K562 (cell line): ENCODE results near the gene ZNF778. TPM values are rescaled to one million over a fixed set of nuclear protein-coding genes. Genes with fewer than 3 reads are reported as not detected.

ENCODE experiments used
- CHD4 ChIP-seq: fragments of 200-600 bp; sonication (generic); IDR thresholded peaks from 3 replicates; pipeline ENCODE4 v1.6.1; 2012; ENCODE audit warnings: low read depth, mild to moderate bottlenecking, mixed read lengths, low read length, inconsistent platforms; ENCODE audit not compliant: insufficient read depth, insufficient replicate concordance, poor library complexity, severe bottlenecking
- CTBP1 ChIP-seq: fragments of 450-650 bp; IDR thresholded peaks from 2 replicates; pipeline ENCODE4 v1.6.1; 2016; ENCODE audit warnings: borderline replicate concordance
- E4F1 ChIP-seq: fragments of 250-450 bp; sonication (Bioruptor Pico); IDR thresholded peaks from 2 replicates; pipeline ENCODE4 v1.5.0; 2021; ENCODE audit warnings: mild to moderate bottlenecking, borderline replicate concordance
- FOXP1 ChIP-seq: sonication (generic); formaldehyde crosslinking; IDR thresholded peaks from 2 replicates; pipeline ENCODE4 v1.8.0; 2022; ENCODE audit warnings: mild to moderate bottlenecking, missing genetic modification reagents
- NCOA1 ChIP-seq: fragments of 450-650 bp; IDR thresholded peaks from 2 replicates; pipeline ENCODE4 v1.6.1; 2016; ENCODE audit warnings: low read depth
- OTX1 ChIP-seq: fragments of 450-650 bp; formaldehyde crosslinking; IDR thresholded peaks from 2 replicates; pipeline ENCODE4 v1.4.0; 2022; ENCODE audit warnings: mild to moderate bottlenecking
- POLR3G ChIP-seq: IDR thresholded peaks from 2 replicates; pipeline ENCODE4 v1.6.1; 2011; ENCODE audit not compliant: insufficient read length, insufficient replicate concordance; ENCODE audit errors: extremely low read depth
- RBM17 ChIP-seq: fragments of 200-400 bp; formaldehyde crosslinking; IDR thresholded peaks from 2 replicates; pipeline ENCODE4 v1.6.1; 2017; ENCODE audit warnings: low read depth, mild to moderate bottlenecking, low read length, borderline replicate concordance
- SAFB2 ChIP-seq: fragments of 200-400 bp; formaldehyde crosslinking; IDR thresholded peaks from 2 replicates; pipeline ENCODE4 v1.6.1; 2018; ENCODE audit warnings: borderline replicate concordance, low read length, low read depth, moderate library complexity; ENCODE audit not compliant: severe bottlenecking
- SP1 ChIP-seq: sonication (generic); formaldehyde crosslinking; IDR thresholded peaks from 2 replicates; pipeline ENCODE4 v1.8.1; 2022; ENCODE audit warnings: mild to moderate bottlenecking, missing genetic modification reagents
- STAG1 ChIP-seq: sonication (generic); formaldehyde crosslinking; IDR thresholded peaks from 2 replicates; pipeline ENCODE4 v1.5.0; 2020; ENCODE audit warnings: missing genetic modification reagents, borderline replicate concordance
- ZFP36 ChIP-seq: fragments of 150-350 bp; IDR thresholded peaks from 2 replicates; pipeline ENCODE4 v1.6.1; 2018; ENCODE audit warnings: low read length, low read depth; ENCODE audit not compliant: partially characterized antibody
- polyA plus RNA-seq, 8 experiments: library from polyadenylated mRNA; depleted of rRNA in 4 of 8; stranded (reverse) in 5 of 8; unstranded in 3 of 8; fragments of >200 nt; fragmentation: Nextera tagmentation in 2 of 8; fragmentation: Illumina TruSeq in 1 of 8; extraction: Ambion mirVana in 2 of 8; extraction: Trizol in 1 of 8; gene quantifications; 2 replicates each; pipeline versions ENCODE4 v1.2.1 to v1.2.3, GENCODE V29; 2011 to 2014; ENCODE audit warnings: inconsistent platforms in 1 of 8, missing spikeins in 1 of 8
- total RNA-seq, 7 experiments: library from RNA; depleted of rRNA in 6 of 7; stranded (reverse); fragments of >200 nt in 6 of 7; fragmentation: Illumina TruSeq in 2 of 7; extraction: Trizol in 2 of 7; gene quantifications; 2 replicates each; pipeline versions ENCODE4 v1.2.1 to v1.2.3, GENCODE V29; 2011 to 2021; ENCODE audit warnings: low replicate concordance in 1 of 7
- TF ChIP-seq, protein P1 (sequence below): sonication (generic); formaldehyde crosslinking; IDR thresholded peaks from 2 replicates; pipeline ENCODE4 v1.8.1; 2022; ENCODE audit warnings: missing genetic modification reagents
- TF ChIP-seq, protein P2 (sequence below): IDR thresholded peaks from 3 replicates; pipeline ENCODE4 v1.6.1; 2011; ENCODE audit warnings: borderline replicate concordance, mild to moderate bottlenecking, moderate library complexity; ENCODE audit not compliant: insufficient read length; ENCODE audit errors: extremely low read depth

The ZNF778 gene
- total and polyA plus RNA-seq, 9 of the 15 experiments (the other 6 are each of a cell fraction or from before 2014, with no cell fraction given), result 0.70 to 60.6 (median 7.5) TPM

DNA sequence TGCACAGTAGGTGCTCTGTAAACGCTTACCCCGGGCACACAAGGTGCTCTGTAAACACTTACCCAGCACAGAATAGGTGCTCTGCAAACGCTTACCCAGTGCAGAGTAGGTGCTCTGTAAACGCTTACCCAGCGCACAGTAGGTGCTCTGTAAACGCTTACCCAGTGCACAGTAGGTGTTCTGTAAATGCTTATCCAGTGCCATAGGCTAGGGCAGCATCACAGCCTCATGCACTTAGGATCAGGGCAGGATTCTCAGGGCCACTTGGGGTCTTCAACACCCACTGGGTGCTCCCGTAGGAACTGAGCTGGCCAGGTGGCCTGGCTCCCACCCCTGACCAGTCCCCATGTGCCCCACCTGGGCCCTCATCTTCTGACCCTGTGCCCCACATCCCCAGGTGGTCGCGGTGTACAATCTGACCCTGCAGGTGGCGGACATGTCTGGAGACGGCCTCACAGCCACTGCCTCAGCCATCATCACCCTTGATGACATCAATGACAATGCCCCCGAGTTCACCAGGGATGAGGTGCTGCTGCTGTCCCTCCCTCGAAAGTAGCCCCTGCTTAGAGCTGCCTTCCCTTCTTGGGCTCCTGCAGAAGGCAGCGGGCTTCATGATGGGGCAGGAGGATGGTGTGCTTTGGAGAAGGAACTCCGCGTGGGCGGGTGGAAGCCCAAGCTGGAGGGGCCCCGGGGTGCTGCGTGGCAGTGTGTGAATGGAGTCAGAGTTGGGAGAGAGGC is 30.3 kb upstream of the ZNF778 start (continued):
- TF ChIP-seq SAFB2, result no peak
- TF ChIP-seq, protein P1, sequence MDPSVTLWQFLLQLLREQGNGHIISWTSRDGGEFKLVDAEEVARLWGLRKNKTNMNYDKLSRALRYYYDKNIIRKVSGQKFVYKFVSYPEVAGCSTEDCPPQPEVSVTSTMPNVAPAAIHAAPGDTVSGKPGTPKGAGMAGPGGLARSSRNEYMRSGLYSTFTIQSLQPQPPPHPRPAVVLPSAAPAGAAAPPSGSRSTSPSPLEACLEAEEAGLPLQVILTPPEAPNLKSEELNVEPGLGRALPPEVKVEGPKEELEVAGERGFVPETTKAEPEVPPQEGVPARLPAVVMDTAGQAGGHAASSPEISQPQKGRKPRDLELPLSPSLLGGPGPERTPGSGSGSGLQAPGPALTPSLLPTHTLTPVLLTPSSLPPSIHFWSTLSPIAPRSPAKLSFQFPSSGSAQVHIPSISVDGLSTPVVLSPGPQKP (CRISPR knock-in tag), result no peak
- TF ChIP-seq CHD4, result peak; percentile 82
- TF ChIP-seq FOXP1 (CRISPR knock-in tag), result no peak
- no peak for TF ChIP-seq OTX1
- TF ChIP-seq CTBP1, result peak; percentile 70
- TF ChIP-seq RBM17, result no peak
- TF ChIP-seq ZFP36, result no peak
- TF ChIP-seq POLR3G, result no peak
- no peak for TF ChIP-seq NCOA1
- TF ChIP-seq, protein P2, sequence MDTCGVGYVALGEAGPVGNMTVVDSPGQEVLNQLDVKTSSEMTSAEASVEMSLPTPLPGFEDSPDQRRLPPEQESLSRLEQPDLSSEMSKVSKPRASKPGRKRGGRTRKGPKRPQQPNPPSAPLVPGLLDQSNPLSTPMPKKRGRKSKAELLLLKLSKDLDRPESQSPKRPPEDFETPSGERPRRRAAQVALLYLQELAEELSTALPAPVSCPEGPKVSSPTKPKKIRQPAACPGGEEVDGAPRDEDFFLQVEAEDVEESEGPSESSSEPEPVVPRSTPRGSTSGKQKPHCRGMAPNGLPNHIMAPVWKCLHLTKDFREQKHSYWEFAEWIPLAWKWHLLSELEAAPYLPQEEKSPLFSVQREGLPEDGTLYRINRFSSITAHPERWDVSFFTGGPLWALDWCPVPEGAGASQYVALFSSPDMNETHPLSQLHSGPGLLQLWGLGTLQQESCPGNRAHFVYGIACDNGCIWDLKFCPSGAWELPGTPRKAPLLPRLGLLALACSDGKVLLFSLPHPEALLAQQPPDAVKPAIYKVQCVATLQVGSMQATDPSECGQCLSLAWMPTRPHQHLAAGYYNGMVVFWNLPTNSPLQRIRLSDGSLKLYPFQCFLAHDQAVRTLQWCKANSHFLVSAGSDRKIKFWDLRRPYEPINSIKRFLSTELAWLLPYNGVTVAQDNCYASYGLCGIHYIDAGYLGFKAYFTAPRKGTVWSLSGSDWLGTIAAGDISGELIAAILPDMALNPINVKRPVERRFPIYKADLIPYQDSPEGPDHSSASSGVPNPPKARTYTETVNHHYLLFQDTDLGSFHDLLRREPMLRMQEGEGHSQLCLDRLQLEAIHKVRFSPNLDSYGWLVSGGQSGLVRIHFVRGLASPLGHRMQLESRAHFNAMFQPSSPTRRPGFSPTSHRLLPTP, result no peak
- TF ChIP-seq E4F1 (CRISPR knock-in tag), result no peak
- TF ChIP-seq STAG1, result no peak
- TF ChIP-seq SP1 (CRISPR knock-in tag), result peak; percentile 39; the same call in 1 of the 2 replicates
